Lung (tissue), 12 donors: ENCODE results near the gene DIPK1B. TPM values are rescaled to one million over a fixed set of nuclear protein-coding genes. Genes with fewer than 3 reads are reported as not detected.

Experiments used
- ATAC-seq: fragments of 200-7000 bp; cut with Tn5 transposase; one replicate; pipeline ENCODE4 v1.9.1; 2020; ENCODE audit warnings: moderate number of reproducible peaks; ENCODE audit not compliant: insufficient read depth, low FRiP score
- DNase-seq, 3 donors: peaks; one replicate each; pipeline ENCODE4 v3.0.0-alpha.2; 2013 to 2017
- H3K27ac ChIP-seq, 2 donors: one replicate each; pipeline ENCODE4 v1.5.1; 2013; ENCODE audit warnings: mild to moderate bottlenecking in 2 of 2, moderate library complexity in 2 of 2, control low read depth in 1 of 2, inconsistent platforms in 1 of 2, low read depth in 1 of 2, low read length in 1 of 2
- H3K27me3 ChIP-seq, 3 donors: one replicate each; pipeline ENCODE4 v1.5.1; 2013; ENCODE audit warnings: low read length in 2 of 3; ENCODE audit not compliant: control insufficient read depth in 3 of 3, insufficient read depth in 3 of 3
- H3K36me3 ChIP-seq, 4 donors: one replicate each; pipeline ENCODE4 v1.5.1; 2013; ENCODE audit warnings: low read length in 4 of 4, mild to moderate bottlenecking in 1 of 4, moderate library complexity in 1 of 4; ENCODE audit not compliant: control insufficient read depth in 4 of 4, insufficient read depth in 4 of 4
- H3K4me1 ChIP-seq, 5 donors: one replicate each; pipeline ENCODE4 v1.5.1; 2013; ENCODE audit warnings: low read length in 5 of 5, mild to moderate bottlenecking in 2 of 5, moderate library complexity in 1 of 5; ENCODE audit not compliant: control insufficient read depth in 5 of 5, insufficient read depth in 5 of 5
- H3K4me3 ChIP-seq: one replicate; pipeline ENCODE4 v1.5.1; 2013; ENCODE audit warnings: mild to moderate bottlenecking, control low read depth, moderate library complexity
- H3K9ac ChIP-seq, 2 donors: one replicate each; pipeline ENCODE4 v1.5.1; 2013; ENCODE audit warnings: low read length in 2 of 2, control low read depth in 1 of 2; ENCODE audit not compliant: insufficient read depth in 1 of 2
- H3K9me3 ChIP-seq, 4 donors: one replicate each; pipeline ENCODE4 v1.5.1; 2013; ENCODE audit warnings: low read length in 3 of 4, mild to moderate bottlenecking in 1 of 4, moderate library complexity in 1 of 4; ENCODE audit not compliant: control insufficient read depth in 4 of 4, insufficient read depth in 3 of 4
- CTCF ChIP-seq: IDR thresholded peaks from 2 replicates; pipeline ENCODE4 v1.5.1; 2012; ENCODE audit warnings: mild to moderate bottlenecking; ENCODE audit errors: control extremely low read depth, extremely low read depth
- WGBS, 2 donors: extraction: QIAGEN DNeasy Blood & Tissue Kit; methylation state at CpG; one replicate each; pipeline ENCODE4 v1.1.7; 2013; 5-methylcytosine and 5-hydroxymethylcytosine counted together
- polyA plus RNA-seq, 2 donors: library from polyadenylated mRNA; stranded (reverse); fragments of 200-250 nt; gene quantifications; one replicate each; pipeline ENCODE4 v1.2.1, GENCODE V29; 2013
- total RNA-seq, 2 donors: library from RNA; depleted of rRNA in 1 of 2; stranded (reverse); fragments of >200 nt in 1 of 2; gene quantifications; one replicate each; pipeline ENCODE4 v1.2.1, GENCODE V29; 2014 to 2021
- donor health status: control.
- donor health status: control.
- donor health status: Bipolar disorder and iron deficiency.
- donor health status: healthy.
- donor health status: DM: yes; HTN: yes; CAD: no.

The DIPK1B gene
- total and polyA plus RNA-seq, 4 donors, result 12.5 to 26.7 (median 13.9) TPM

- H3K9ac ChIP-seq, result no peak overlapping the region
- no peak for TF ChIP-seq CTCF
- DNase-seq (no peak), ATAC-seq (no peak)
- H3K36me3 ChIP-seq, result no peaks in the 10 kb centered on the region
- H3K4me3 ChIP-seq, result no peak overlapping the region
- peaks cover 0 to 7% (median 4%) of the 10 kb centered on the region in 3 donors for H3K27me3 ChIP-seq
- no peak overlapping the region for H3K27ac ChIP-seq
- 19% methylated on average over 28 to 32 of the region's 32 CpGs for WGBS, 2 donors
- H3K9me3 ChIP-seq, result no peaks in the 10 kb centered on the region
- H3K4me1 ChIP-seq, result peaks cover 0 to 15% (median 10%) of the 10 kb centered on the region in 5 donors
These were observed 29.7 kb downstream of the DIPK1B start for GRCh38 chr9:136741883-136742571.

- 49 to 65% methylated on average over 25 of the region's 25 CpGs for WGBS, 2 donors
- Histone ChIP-seq H3K4me3 (no peak within 1 kb of the TSS), H3K27me3 (peaks cover 0 to 7% (median 4%) of the 10 kb centered on the region in 3 donors), H3K27ac (no peak within 1 kb of the TSS), H3K9me3 (no peaks in the 10 kb centered on the region), H3K36me3 (no peaks in the 10 kb centered on the region), H3K4me1 (peaks cover 0 to 15% (median 10%) of the 10 kb centered on the region in 5 donors), H3K9ac (no peak within 1 kb of the TSS)
- no peak for ATAC-seq
- peak in 1 of 3 donors; percentile 35 for DNase-seq
- no peak for TF ChIP-seq CTCF
These were observed 30.4 kb downstream of the DIPK1B start, which contains the start of gene LCN10 for GRCh38 chr9:136742591-136743391. Gene LCN10, minus strand, starts transcription at chr9:136742940. Its CDS starts 37 bp downstream, at chr9:136742903.

GRCh38 chr9:136743639-136744211 is 31.4 kb downstream of the DIPK1B start:
- ATAC-seq (no peak), DNase-seq (no peak)
- H3K9me3 ChIP-seq, result no peaks in the 10 kb centered on the region
- TF ChIP-seq CTCF, result no peak
- WGBS, 2 donors, result 90 to 93% methylated on average over 16 of the region's 16 CpGs
- no peak overlapping the region for H3K27ac ChIP-seq
- H3K36me3 ChIP-seq, result no peaks in the 10 kb centered on the region
- no peak overlapping the region for H3K4me3 ChIP-seq
- H3K4me1 ChIP-seq, result peaks cover 0 to 15% (median 10%) of the 10 kb centered on the region in 5 donors
- peaks cover 0 to 7% (median 4%) of the 10 kb centered on the region in 3 donors for H3K27me3 ChIP-seq
- no peak overlapping the region for H3K9ac ChIP-seq
